Measurements from ENCODE around the gene SLIT3. TPM values are rescaled to one million over a fixed set of nuclear protein-coding genes. Genes with fewer than 3 reads are reported as not detected.

Gene SLIT3
- total RNA-seq, 1 donor from 2014 or later = 56.6 TPM

DNA sequence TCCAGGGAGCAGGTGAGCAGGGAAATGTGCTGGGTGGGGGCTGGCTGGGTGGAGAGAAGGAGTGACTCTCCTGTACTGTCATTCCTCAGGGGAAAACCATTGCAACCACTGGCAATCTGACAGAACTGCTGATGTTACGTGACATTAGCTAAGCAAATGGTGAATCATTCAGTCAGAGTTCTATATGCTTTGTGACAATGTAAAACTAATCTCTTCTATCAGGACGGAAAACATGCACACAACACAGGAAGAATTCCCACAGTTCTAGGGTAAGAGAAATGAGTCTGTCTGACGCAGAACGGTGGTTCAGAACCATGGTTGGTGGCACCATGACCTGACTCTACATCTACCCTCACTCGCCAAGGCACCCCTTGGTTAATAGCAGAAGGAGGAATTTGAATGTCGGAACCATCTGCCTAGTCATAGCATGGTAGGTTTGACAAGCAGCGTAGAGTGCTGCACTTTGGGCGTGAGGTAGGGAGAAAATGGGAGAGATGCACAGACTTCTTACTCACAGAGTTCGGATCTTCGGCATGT, 478.1 kb downstream of the SLIT3 start:
- peaks cover 56% of the 10 kb centered on the region for H3K27me3 Mint-ChIP-seq
- no peak for DNase-seq (ENCODE audit: extremely low spot score, unreplicated experiment)
- no peak overlapping the region for H3K4me3 Mint-ChIP-seq
- H3K36me3 Mint-ChIP-seq = peaks cover 18% of the 10 kb centered on the region
- TF ChIP-seq CTCF (conservative IDR thresholded peaks at IDR 0.05) = no peak
- H3K9me3 Mint-ChIP-seq = no peaks in the 10 kb centered on the region
- H3K27ac Mint-ChIP-seq = no peak overlapping the region
- peaks cover 25% of the 10 kb centered on the region for H3K4me1 Mint-ChIP-seq (ENCODE audit: unreplicated experiment)

- H3K9me3 Mint-ChIP-seq = no peaks in the 10 kb centered on the region
- H3K4me1 Mint-ChIP-seq (ENCODE audit: unreplicated experiment) = peaks cover 26% of the 10 kb centered on the region
- no peak overlapping the region for H3K27ac Mint-ChIP-seq
- peaks cover 18% of the 10 kb centered on the region for H3K36me3 Mint-ChIP-seq
- no peak for TF ChIP-seq CTCF (conservative IDR thresholded peaks at IDR 0.05)
- DNase-seq (ENCODE audit: extremely low spot score, unreplicated experiment) = no peak
- H3K4me3 Mint-ChIP-seq = no peak overlapping the region
- H3K27me3 Mint-ChIP-seq = peaks cover 56% of the 10 kb centered on the region
Measured at GRCh38 chr5:168822248-168822744, 478.6 kb downstream of the SLIT3 start.

- peaks cover 51% of the 10 kb centered on the region for H3K27me3 Mint-ChIP-seq
- H3K27ac Mint-ChIP-seq = no peak overlapping the region
- no peaks in the 10 kb centered on the region for H3K9me3 Mint-ChIP-seq
- H3K4me3 Mint-ChIP-seq = no peak overlapping the region
- no peak for TF ChIP-seq CTCF (conservative IDR thresholded peaks at IDR 0.05)
- DNase-seq (ENCODE audit: extremely low spot score, unreplicated experiment) = no peak
- H3K4me1 Mint-ChIP-seq (ENCODE audit: unreplicated experiment) = peaks cover 26% of the 10 kb centered on the region
- peaks cover 18% of the 10 kb centered on the region for H3K36me3 Mint-ChIP-seq
Measured at GRCh38 chr5:168820874-168821273, 480.1 kb downstream of the SLIT3 start.

GRCh38 chr5:168819004-168819621, 481.8 kb downstream of the SLIT3 start:
- H3K9me3 Mint-ChIP-seq = no peaks in the 10 kb centered on the region
- no peak overlapping the region for H3K27ac Mint-ChIP-seq
- peaks cover 43% of the 10 kb centered on the region for H3K27me3 Mint-ChIP-seq
- peaks cover 26% of the 10 kb centered on the region for H3K4me1 Mint-ChIP-seq (ENCODE audit: unreplicated experiment)
- peak overlapping the region; percentile 55 for H3K4me3 Mint-ChIP-seq
- H3K36me3 Mint-ChIP-seq = peaks cover 24% of the 10 kb centered on the region
- DNase-seq (ENCODE audit: extremely low spot score, unreplicated experiment) = no peak
- no peak for TF ChIP-seq CTCF (conservative IDR thresholded peaks at IDR 0.05)

- Mint-ChIP-seq H3K4me1 (ENCODE audit: unreplicated experiment) (peaks cover 26% of the 10 kb centered on the region), H3K4me3 (no peak overlapping the region), H3K27ac (no peak overlapping the region), H3K36me3 (peaks cover 24% of the 10 kb centered on the region), H3K27me3 (peaks cover 39% of the 10 kb centered on the region), H3K9me3 (no peaks in the 10 kb centered on the region)
- no peak for DNase-seq (ENCODE audit: extremely low spot score, unreplicated experiment)
- no peak for TF ChIP-seq CTCF (conservative IDR thresholded peaks at IDR 0.05)
Measured at GRCh38 chr5:168818558-168818957, 482.4 kb downstream of the SLIT3 start.
